HG03064 (cell line): Measurements from ENCODE around the gene FTCD.
"Not testable (repeated sequence)": the region's sequence is repeated elsewhere in the genome, so short reads cannot be mapped to it uniquely, and the experiment has no call there.

Source experiments
- ATAC-seq: cut with Tn5 transposase; IDR thresholded peaks from one replicate; pipeline ENCODE4 v1.9.1; 2021; ENCODE audit warnings: low read depth; ENCODE audit not compliant: unreplicated experiment

The FTCD gene

DNA sequence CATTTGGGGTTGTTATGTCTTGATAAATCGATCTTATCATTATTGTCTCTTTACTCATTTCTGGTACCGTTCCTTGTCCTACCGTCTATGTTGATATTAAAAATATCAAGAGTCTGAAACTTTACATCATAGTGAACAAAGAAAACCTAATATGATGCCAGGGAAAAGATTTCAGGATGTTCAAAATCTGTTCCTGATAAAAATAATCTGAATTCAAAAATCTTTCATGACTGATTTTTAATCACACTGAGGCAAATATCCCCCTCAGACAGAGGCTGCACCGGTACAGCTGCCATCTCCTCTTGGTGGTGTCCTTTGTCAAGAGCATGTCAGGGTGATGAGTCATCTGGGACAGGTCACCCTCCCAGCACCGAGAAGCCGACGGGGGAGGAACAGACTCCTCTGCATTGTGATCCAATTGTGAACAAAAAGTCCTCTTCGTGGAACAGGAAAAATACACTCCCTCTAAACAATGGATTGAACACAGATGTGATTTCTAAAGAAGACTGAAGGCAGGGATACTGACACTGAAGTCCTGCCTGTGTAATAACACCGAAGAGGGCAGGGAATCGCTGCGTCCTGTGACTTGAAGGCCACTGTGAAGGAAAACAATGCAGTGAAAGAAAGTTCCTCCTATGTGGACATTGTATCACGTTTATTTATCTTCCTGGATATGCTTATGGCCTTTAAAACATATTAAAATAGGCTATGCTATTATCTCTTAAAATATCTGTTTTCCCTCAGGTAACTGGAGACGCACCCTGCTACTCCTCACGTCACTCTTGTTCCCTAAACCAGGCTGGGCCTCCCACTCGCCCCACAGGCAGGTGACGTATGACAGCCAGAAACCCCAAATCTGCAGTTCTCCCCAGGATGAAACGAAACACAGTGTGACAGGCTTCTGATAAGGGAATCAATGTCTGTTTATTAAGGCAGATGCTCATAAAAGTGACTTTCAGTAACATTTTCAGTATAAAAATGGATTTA lies 33.1 kb upstream of the FTCD start:
- no peak for ATAC-seq

DNA sequence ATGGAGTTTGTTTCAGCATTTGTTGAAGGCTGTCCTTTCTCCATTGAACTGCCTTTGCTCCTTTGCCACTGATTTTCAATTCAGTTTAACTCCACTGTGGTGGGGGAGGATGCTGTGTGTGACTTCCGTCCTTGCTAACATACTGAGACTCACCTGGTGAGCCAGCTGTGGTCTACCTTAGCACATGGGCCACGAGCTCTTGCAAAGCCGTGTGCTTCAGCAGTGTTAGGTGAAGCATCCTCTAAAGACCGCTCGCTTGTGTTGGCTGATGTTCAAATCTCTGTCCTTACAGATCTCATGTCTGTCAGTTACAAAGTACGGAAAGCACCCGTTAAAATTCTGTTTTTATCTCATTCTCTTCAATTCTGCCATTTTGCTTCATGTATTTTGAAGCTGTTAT lies 32.4 kb upstream of the FTCD start:
- ATAC-seq: no peak

DNA sequence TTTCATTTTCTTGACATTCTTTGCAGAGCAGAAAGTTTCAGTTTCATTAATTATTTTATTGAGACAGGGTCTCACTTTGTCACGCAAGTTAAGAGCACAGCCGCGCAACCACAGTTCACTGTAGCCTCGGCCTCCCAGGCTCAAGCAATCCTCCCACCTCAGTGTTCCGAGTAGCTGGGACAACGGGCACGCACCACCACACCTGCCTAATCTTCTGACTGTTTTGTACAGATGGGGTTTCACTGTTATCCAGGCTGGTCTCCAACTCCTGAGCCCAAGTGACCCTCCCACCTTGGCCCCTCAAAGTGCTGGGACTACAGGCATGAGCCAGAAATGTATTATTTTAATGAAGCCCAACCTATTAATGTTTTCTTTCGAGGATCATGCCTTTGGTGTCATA lies 31.9 kb upstream of the FTCD start:
- ATAC-seq: no peak

DNA sequence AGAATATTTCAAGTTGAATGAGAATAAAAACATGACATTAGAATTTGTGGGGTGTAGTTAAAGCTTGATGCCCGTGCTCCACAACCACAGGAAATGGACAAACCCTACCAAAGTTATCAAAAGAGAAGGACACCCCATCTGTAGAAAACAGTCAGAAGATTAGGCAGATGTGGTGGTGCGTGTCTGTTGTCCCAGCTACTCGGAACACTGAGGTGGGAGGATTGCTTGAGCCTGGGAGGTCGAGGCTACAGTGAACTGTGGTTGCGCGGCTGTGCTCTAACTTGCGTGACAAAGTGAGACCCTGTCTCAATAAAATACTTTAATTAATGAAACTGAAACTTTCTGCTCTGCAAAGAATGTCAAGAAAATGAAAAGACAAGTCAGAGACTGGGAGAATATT lies 30.3 kb upstream of the FTCD start:
- ATAC-seq: no peak

DNA sequence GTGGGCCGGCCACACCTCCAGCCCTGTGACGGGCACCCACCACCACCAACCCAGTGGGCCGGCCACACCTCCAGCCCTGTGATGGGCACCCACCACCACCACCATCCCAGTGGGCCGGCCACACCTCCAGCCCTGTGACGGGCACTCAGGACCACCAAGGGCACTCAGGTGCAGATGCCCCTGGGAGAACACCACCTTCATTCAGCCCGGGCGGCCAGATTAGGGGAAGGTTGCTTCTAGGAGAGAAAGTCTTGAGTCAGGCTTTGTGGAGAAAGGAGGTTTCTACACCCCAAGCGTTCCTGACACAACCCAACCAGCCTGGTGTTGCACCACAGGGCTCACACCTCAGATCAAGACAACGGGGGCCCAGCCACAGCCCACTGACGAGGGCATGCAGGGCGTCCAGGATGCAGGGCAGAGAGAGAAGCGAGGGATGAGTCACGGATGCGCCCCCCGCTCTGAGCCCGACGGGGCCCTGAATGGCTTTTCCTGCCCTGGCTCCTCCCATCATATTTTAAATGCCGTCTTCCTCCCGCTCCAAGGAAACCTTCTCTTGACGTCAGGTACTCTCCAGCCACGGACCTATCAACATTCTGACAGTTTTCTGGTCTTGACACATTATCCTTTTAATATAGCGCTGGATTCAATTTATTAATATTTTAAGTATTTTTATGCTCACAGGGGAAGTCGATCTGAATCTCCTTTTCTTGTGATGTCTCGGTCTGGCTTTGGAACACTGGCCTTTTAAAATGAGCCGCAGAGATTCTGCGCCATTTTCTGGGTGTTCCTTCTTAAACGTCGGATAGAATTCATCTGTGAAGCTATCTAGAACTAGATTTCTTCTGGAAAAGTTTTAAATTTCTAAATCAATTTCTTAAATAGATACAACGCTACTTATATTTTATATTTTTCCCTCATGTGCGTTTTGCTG lies 29.5 kb upstream of the FTCD start:
- peak; percentile 38 for ATAC-seq

DNA sequence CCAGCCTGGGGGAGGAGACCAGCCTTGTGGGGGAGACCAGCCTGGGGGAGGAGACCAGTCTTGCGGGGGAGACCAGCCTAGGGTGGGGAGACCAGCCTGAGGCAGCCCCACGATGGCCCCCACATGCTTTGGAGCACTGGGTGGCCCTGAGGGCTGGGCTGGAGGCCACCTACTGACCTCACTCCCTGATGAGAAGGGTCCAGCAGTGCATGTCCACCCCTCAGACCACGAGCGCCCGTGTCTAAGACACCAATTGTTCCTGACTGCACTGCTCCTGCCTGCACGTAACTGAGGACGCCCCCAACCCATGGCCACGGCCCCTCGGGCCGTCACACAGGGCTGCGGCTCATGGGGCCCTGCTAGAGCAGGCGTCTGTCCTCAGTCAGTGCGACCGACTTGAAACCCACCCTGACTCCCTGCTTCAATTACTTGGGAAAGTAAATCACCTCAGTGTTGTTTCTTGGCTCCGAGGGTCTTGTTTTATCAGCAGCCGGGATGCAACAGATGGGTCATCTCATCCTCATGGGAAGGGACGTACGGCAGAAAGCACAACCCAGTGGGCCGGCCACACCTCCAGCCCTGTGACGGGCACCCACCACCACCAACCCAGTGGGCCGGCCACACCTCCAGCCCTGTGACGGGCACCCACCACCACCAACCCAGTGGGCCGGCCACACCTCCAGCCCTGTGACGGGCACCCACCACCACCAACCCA lies 28.7 kb upstream of the FTCD start, which contains the start of gene SPATC1L:
Gene SPATC1L (minus strand): TSS at position 550 of the 715 bp plus-strand sequence. CDS start 1,643 bp downstream, outside the sequence.
- peak; percentile 57 for ATAC-seq

DNA sequence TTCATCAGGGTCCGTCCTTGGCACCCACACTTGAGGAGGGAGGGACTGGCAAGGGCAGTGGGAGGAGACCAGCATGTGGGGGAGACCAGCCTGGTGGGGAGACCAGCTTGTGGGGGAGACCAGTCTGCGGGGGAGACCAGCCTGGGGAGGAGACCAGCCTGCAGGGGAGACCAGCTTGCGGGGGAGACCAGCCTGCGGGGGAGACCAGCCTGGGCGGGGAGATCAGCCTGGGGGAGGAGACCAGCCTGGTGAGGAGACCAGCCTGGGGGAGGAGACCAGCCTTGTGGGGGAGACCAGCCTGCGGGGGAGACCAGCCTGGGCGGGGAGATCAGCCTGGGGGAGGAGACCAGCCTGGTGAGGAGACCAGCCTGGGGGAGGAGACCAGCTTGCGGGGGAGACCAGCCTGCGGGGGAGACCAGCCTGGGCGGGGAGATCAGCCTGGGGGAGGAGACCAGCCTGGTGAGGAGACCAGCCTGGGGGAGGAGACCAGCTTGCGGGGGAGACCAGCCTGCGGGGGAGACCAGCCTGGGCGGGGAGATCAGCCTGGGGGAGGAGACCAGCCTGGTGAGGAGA lies 28.0 kb upstream of the FTCD start:
- ATAC-seq: not testable (repeated sequence)

DNA sequence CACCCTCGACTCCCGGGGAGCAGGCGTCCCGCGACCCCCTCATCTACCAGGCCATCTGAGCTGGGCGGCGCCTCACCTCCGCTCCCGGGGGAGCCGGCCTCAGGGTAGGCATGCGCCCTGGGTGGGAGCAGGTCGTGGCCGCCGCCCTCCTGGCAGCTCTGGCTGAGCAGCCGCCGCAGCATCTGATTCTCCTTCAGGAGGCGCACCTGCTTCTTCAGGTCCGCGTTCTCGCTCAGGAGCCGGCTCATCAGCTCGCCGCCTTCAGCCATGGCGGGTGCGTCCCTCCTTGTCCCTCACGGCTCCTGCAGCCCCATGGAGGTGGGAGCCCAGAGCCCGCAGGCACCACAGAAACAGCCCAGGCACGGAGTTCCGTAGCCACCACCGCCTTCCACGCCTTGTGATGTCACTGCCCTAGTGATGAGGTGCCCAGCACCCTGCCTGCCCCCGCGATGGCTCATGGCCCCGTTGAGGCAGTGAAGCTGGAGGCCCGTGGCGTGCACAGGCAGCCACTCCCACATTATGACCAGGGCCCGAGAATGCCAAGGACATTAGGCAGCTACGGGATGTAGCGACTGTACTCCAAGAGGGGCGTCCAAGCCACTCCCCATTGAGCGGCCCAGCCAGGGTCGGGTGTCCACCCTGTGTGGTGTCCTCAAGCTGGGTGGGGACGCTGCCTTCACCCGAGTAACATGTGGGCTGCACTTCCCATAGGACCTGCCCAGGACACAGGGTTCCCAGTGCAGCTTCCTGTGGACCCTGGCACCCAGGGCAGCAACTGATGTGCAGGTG lies 27.4 kb upstream of the FTCD start:
- no peak for ATAC-seq

DNA sequence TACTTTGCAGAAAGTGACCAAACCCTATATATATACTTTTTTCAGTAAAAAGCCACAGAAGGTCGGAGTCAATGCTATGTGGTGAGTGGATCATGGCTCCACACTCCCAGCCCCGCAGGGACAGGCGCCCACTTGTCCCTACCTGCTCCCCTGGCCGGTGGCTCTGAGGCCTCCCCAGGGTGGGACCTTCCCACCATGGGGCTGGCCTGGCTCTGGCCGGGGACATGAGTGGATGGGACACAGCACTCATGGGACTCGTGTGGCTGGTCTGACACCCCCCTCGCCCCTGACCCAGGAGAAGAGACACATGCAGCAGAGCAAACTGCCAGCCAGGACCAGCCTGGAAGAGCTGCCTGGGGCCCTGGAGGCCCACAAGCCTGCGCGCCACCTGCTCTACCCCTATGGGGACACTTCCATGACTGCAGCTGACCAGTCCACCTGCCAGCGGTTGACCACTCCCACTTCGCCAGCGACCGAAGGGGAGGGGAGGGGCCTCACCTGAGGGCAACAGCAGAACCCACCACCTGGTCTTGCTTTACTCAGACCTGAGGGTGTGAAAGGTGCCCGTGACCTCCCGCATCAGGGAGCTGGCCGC lies 26.7 kb upstream of the FTCD start:
- no peak for ATAC-seq

DNA sequence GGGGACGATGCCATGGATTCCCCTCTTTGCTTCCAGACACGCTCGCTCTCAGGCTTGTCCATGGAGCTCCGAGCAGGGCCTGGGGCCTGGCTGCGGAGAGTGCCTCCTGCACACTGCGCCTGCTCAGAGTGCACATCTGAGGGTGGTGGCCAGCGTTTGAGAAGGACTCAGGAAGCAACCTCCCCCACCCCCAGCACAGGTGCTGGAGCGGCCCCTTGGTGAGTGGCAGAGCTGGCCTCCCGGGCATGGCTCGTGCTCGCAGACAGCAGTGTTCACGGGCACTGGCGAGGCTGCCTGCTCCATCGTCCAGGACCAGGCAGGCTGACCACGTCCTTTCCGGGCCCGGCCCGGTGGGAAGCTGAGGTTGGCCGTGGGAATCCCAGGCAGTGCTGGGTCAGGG lies 26.1 kb upstream of the FTCD start:
- ATAC-seq: no peak

DNA sequence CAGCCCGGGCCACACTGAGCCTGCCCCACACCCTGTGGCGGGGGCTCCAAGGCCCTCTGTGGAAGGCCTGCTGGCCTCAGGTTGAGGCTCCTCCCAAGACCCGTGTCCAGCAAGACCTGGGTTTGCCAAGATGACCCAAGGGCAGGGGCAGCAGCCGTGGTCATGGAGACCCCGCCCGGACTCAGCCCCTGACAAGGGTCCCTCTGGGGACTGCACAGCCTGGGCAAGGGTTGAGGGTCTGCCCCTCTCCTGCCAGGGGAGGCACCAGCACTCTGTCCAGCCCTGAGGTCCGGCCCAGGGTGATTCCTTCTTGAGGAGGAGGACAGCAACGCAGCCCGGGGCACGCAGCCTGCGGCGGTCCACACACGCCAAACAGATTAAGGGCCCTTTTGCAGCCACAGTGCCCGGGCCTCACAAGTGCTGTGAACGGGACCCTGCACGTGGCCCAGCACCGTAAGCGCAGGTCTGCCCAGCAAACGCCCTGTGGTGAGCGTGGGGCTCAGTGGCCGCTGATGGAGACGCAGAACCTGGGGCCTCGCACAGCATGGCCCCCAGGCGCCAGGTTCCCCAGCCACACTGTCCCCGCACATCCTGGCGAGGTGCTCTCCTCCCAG lies 25.5 kb upstream of the FTCD start:
- ATAC-seq: no peak

DNA sequence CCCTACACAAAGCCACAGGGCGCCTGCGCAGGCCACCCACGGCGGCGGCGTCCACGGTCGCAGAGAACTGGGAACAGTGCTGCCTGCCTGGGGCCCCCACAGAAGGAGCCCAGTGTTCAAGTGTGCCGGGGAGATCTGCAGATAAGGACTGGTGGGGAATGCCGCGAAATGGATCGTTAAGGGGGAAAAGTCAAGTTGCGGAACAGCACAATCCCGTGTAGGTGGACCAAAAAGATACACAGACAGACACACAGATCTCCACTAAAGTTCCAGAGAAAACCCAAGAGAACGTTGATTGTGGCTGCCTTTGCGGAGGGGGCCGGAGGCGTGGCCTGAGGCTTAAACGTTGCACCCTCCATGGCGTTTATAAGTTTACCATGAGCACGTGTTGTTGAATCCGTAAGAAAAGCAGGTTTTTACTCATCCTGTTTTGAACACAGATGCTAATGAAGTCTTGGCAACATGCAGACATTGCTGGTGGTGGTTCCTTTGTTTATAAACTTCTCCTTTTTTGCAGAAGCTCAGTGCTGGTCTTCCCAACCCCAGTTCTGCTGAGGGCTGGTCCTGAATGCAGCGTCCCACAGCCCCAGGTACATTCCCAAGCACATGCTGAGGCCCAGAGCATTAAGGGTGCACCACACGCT lies 24.8 kb upstream of the FTCD start:
- ATAC-seq: no peak

DNA sequence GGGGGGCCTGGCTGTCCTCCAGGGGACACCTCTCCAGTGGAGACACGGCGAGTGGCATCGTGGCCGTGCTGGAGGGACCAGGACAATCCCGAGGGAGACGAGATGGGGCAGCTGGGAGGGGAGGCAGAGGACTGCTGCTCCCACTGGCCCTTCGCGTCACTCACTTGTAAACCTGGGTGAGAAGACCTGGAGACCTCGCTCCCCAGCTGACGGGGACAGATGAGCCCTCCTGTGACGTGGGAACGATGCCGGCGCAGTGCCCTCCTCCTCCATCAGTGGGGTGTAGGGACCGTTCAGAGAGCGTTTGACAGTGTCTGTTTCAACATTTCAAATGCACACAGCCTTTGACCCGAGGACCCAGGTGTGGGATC lies 24.3 kb upstream of the FTCD start:
- ATAC-seq: no peak

DNA sequence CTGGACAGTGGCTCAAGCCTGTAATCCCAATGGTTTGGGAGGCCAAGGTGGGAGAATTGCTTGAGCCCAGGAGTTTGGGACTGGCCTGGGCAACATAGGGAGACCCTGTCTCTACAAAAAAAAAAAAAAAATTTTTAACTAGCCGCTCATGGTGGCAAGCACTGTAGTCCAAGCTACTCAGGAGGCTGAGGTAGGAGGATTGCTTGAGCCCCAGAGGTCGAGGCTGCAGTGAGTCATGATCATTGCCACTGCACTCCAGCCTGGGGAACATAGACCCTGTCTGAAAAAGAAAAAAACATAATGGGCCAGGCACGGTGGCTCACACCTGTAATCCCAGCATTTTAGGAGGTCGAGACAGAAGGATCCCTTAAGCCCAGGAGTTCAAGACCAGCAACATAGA lies 23.6 kb upstream of the FTCD start:
- no peak for ATAC-seq

DNA sequence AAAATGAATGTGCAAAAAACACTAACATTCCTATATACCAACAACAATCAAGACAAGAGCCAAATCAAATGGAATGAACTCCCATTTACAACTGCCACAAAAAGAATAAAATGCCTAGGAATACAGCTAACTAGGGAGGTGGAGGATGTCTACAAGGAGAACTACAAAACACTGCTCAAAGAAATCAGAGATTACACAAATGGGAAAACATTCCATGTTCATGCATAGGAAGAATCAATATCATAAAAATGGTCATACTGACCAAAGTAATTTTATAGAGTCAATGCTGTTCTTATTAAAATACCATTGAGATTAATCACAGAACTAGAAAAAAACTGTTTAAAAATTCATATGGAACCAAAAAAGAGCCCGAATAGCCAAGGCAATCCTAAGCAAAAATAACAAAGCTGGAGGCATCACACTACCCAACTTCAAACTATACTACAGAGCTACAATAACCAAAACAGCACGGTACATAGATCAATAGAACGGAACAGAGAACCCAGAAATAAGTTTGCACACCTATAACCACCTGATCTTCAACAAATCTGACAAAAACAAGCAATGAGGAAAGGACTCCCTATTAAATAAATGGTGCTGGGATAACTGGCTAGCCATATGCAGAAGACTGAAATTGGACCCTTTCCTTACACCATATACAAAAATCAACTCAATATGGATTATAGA lies 21.2 kb upstream of the FTCD start:
- ATAC-seq: not testable (repeated sequence)

DNA sequence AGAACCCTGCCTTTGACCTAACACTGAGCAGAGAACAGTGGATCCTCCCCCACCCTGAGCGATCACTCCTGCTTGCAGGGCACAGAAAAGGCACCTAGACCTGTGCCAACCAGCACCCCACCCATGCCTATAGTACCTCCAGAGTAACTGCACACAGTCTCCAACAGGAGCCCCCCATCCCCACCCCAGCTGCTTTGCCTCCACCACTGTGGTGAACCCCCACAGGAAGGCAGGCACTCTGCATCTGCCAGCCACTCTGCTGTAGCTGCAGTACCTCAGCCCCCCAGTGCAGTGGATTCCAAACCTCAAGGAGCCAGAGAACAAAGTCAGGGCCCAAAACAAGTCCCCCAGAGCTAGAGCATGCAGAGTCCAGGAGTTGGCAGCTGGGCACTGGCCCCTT lies 18.2 kb upstream of the FTCD start:
- no peak for ATAC-seq

DNA sequence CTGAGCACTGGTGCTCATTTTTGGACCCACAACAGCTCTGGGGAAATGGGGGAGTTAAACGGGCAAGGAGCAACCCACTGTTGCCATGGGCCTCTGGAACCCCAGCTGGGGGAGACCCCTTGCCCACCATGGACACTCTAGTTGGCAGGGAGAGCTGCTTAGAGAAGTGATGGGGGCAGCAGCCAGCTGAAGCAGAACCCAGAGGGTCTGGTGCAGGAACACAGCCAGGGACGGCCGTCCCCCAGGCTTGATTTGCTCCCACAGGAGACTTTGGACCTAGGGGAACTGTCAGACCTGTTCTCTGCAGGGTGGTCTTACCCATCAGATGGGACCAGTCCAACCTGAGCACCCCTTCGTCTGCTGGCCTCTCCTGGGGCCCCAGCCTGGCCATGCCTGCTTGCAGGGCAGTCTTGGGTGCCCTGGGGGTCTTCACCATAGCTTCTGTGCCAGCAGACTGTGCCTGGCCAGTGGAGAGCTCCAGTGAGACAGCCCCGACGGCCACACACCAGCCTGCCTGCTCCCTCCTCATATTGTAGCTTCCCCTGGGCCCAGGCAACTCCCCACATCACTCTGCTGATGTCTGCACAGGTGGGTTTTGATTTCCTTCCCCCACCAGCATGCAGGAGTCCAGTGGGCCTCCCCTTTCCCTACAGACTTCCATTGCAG lies 17.6 kb upstream of the FTCD start:
- ATAC-seq: no peak
